ENCODE measurements around the gene TRMT10B. TPM values are rescaled to one million over a fixed set of nuclear protein-coding genes. Genes with fewer than 3 reads are reported as not detected.

Gene TRMT10B
- total RNA-seq, 5 donors from 2014 or later (not counting 1 experiment from before 2014, with no cell fraction given), result 17.8 to 25.6 (median 21.6) TPM

- ChIA-PET POLR2A (no interaction called here), CTCF (no interaction called here)
- peaks cover 0 to 16% of the 10 kb centered on the region in 2 donors for H3K36me3 ChIP-seq (ENCODE audit: control insufficient read depth in 2 of 2, extremely low read depth in 1 of 2, insufficient read depth in 1 of 2, low read length in 1 of 2)
- Mint-ChIP-seq H3K27ac (no peak overlapping the region), H3K4me3 (no peak overlapping the region), H3K4me1 (peaks cover 34 to 37% (median 35%) of the 10 kb centered on the region in 3 donors), H3K9me3 (no peaks in the 10 kb centered on the region), H3K36me3 (peaks cover 15% of the 10 kb centered on the region), H3K27me3 (no peaks in the 10 kb centered on the region)
- H3K27ac ChIP-seq (ENCODE audit: low read length), result no peak overlapping the region
- 77% methylated on average over 32 of the region's 45 CpGs for WGBS (ENCODE audit: insufficient coverage)
- H3K27me3 ChIP-seq (replicated peaks in 1 of 2; ENCODE audit: control insufficient read depth in 2 of 2, extremely low read depth in 1 of 2, insufficient read depth in 2 of 2, low read length in 1 of 2), result no peaks in the 10 kb centered on the region
- DNase-seq, result no peak
- no peaks in the 10 kb centered on the region for H3K9me3 ChIP-seq
- ATAC-seq (replicated peaks in 1 of 4), result no peak
- no peak overlapping the region for H3K4me3 ChIP-seq (ENCODE audit: control insufficient read depth in 1 of 2, extremely low read depth in 1 of 2, low read length in 1 of 2)
- H3K4me1 ChIP-seq (ENCODE audit: control insufficient read depth in 1 of 2, extremely low read depth in 1 of 2, insufficient read depth in 2 of 2, low read length in 2 of 2), result peaks cover 16 to 18% of the 10 kb centered on the region in 2 experiments
These were observed 33.5 kb downstream of the TRMT10B start for GRCh38 chr9:37787059-37787458.

- POLR2A ChIA-PET, result no interaction called here
- Histone ChIP-seq H3K9me3 (no peaks in the 10 kb centered on the region), H3K36me3 (ENCODE audit: control insufficient read depth in 2 of 2, extremely low read depth in 1 of 2, insufficient read depth in 1 of 2, low read length in 1 of 2) (peaks cover 0 to 4% of the 10 kb centered on the region in 2 donors), H3K27me3 (replicated peaks in 1 of 2; ENCODE audit: control insufficient read depth in 2 of 2, extremely low read depth in 1 of 2, insufficient read depth in 2 of 2, low read length in 1 of 2) (no peaks in the 10 kb centered on the region), H3K27ac (ENCODE audit: low read length) (no peak overlapping the region), H3K4me3 (ENCODE audit: control insufficient read depth in 1 of 2, extremely low read depth in 1 of 2, low read length in 1 of 2) (no peak overlapping the region), H3K4me1 (ENCODE audit: control insufficient read depth in 1 of 2, extremely low read depth in 1 of 2, insufficient read depth in 2 of 2, low read length in 2 of 2) (peaks cover 11 to 12% of the 10 kb centered on the region in 2 experiments)
- Mint-ChIP-seq H3K9me3 (no peaks in the 10 kb centered on the region), H3K4me3 (peak overlapping the region in 1 of 3 donors; percentile 26), H3K27me3 (no peaks in the 10 kb centered on the region), H3K4me1 (peaks cover 22 to 24% (median 24%) of the 10 kb centered on the region in 3 donors), H3K36me3 (peaks cover 7% of the 10 kb centered on the region), H3K27ac (no peak overlapping the region)
- DNase-seq, result no peak
- CTCF ChIA-PET, result interaction anchor here in 1 of 2 donors (0.6 kb wide), 1 partner anchor 22 kb away, joined by 3 read pairs; no protein-coding TSS in a partner anchor
- WGBS (ENCODE audit: insufficient coverage), result no CpG with 5 or more reads among the region's 6 CpGs
- ATAC-seq (replicated peaks in 1 of 4), result no peak
These were observed 34.7 kb downstream of the TRMT10B start for GRCh38 chr9:37788332-37788731.

GRCh38 chr9:37790096-37790495, 36.5 kb downstream of the TRMT10B start:
- Histone ChIP-seq H3K4me1 (ENCODE audit: control insufficient read depth in 1 of 2, extremely low read depth in 1 of 2, insufficient read depth in 2 of 2, low read length in 2 of 2) (peaks cover 0 to 6% of the 10 kb centered on the region in 2 experiments), H3K36me3 (ENCODE audit: control insufficient read depth in 2 of 2, extremely low read depth in 1 of 2, insufficient read depth in 1 of 2, low read length in 1 of 2) (no peaks in the 10 kb centered on the region), H3K9me3 (no peaks in the 10 kb centered on the region), H3K4me3 (ENCODE audit: control insufficient read depth in 1 of 2, extremely low read depth in 1 of 2, low read length in 1 of 2) (no peak overlapping the region), H3K27me3 (replicated peaks in 1 of 2; ENCODE audit: control insufficient read depth in 2 of 2, extremely low read depth in 1 of 2, insufficient read depth in 2 of 2, low read length in 1 of 2) (no peaks in the 10 kb centered on the region), H3K27ac (ENCODE audit: low read length) (no peak overlapping the region)
- no CpG with 5 or more reads among the region's 2 CpGs for WGBS (ENCODE audit: insufficient coverage)
- DNase-seq (no peak), ATAC-seq (replicated peaks in 1 of 4) (no peak)
- Mint-ChIP-seq H3K4me1 (peaks cover 6 to 8% (median 8%) of the 10 kb centered on the region in 3 donors), H3K9me3 (no peaks in the 10 kb centered on the region), H3K27ac (no peak overlapping the region), H3K27me3 (no peaks in the 10 kb centered on the region), H3K36me3 (peaks cover 7% of the 10 kb centered on the region), H3K4me3 (no peak overlapping the region)
- ChIA-PET CTCF (interaction anchor here in 1 of 2 donors (0.5 to 1.0 kb wide), 2 partner anchors 11 to 37 kb away, joined by 4 to 6 read pairs; partner anchors contain the start of genes DCAF10 and TRMT10B), POLR2A (no interaction called here)

GRCh38 chr9:37792122-37792521, 38.5 kb downstream of the TRMT10B start:
- DNase-seq (no peak), ATAC-seq (replicated peaks in 1 of 4) (no peak)
- peaks cover 7% of the 10 kb centered on the region for H3K36me3 Mint-ChIP-seq
- CTCF ChIA-PET, result no interaction called here
- WGBS (ENCODE audit: insufficient coverage), result no CpG with 5 or more reads among the region's 5 CpGs
- Histone ChIP-seq H3K4me3 (ENCODE audit: control insufficient read depth in 1 of 2, extremely low read depth in 1 of 2, low read length in 1 of 2) (no peak overlapping the region), H3K36me3 (ENCODE audit: control insufficient read depth in 2 of 2, extremely low read depth in 1 of 2, insufficient read depth in 1 of 2, low read length in 1 of 2) (no peaks in the 10 kb centered on the region), H3K4me1 (ENCODE audit: control insufficient read depth in 1 of 2, extremely low read depth in 1 of 2, insufficient read depth in 2 of 2, low read length in 2 of 2) (no peaks in the 10 kb centered on the region), H3K9me3 (no peaks in the 10 kb centered on the region), H3K27me3 (replicated peaks in 1 of 2; ENCODE audit: control insufficient read depth in 2 of 2, extremely low read depth in 1 of 2, insufficient read depth in 2 of 2, low read length in 1 of 2) (no peaks in the 10 kb centered on the region), H3K27ac (ENCODE audit: low read length) (no peak overlapping the region)
- no peaks in the 10 kb centered on the region for H3K27me3 Mint-ChIP-seq
- no peaks in the 10 kb centered on the region for H3K9me3 Mint-ChIP-seq
- no peak overlapping the region for H3K4me3 Mint-ChIP-seq
- POLR2A ChIA-PET, result no interaction called here
- no peaks in the 10 kb centered on the region for H3K4me1 Mint-ChIP-seq
- H3K27ac Mint-ChIP-seq, result no peak overlapping the region

- no peaks in the 10 kb centered on the region for H3K9me3 Mint-ChIP-seq
- H3K27me3 Mint-ChIP-seq, result no peaks in the 10 kb centered on the region
- no peak for ATAC-seq (replicated peaks in 1 of 4)
- DNase-seq, result no peak
- peaks cover 3% of the 10 kb centered on the region for H3K36me3 Mint-ChIP-seq
- H3K27ac Mint-ChIP-seq, result no peak overlapping the region
- H3K27ac ChIP-seq (ENCODE audit: low read length), result no peak overlapping the region
- POLR2A ChIA-PET, result no interaction called here
- no CpG with 5 or more reads among the region's 2 CpGs for WGBS (ENCODE audit: insufficient coverage)
- peaks cover 12 to 16% (median 14%) of the 10 kb centered on the region in 3 donors for H3K4me1 Mint-ChIP-seq
- no peaks in the 10 kb centered on the region for H3K9me3 ChIP-seq
- H3K4me3 Mint-ChIP-seq, result no peak overlapping the region
- H3K36me3 ChIP-seq (ENCODE audit: control insufficient read depth in 2 of 2, extremely low read depth in 1 of 2, insufficient read depth in 1 of 2, low read length in 1 of 2), result no peaks in the 10 kb centered on the region
- CTCF ChIA-PET, result no interaction called here
- no peaks in the 10 kb centered on the region for H3K27me3 ChIP-seq (replicated peaks in 1 of 2; ENCODE audit: control insufficient read depth in 2 of 2, extremely low read depth in 1 of 2, insufficient read depth in 2 of 2, low read length in 1 of 2)
- H3K4me3 ChIP-seq (ENCODE audit: control insufficient read depth in 1 of 2, extremely low read depth in 1 of 2, low read length in 1 of 2), result no peak overlapping the region
- H3K4me1 ChIP-seq (ENCODE audit: control insufficient read depth in 1 of 2, extremely low read depth in 1 of 2, insufficient read depth in 2 of 2, low read length in 2 of 2), result peaks cover 2 to 10% of the 10 kb centered on the region in 2 experiments
These were observed 42.6 kb downstream of the TRMT10B start for GRCh38 chr9:37796232-37796631.

- ATAC-seq (replicated peaks in 1 of 4) (no peak), DNase-seq (no peak)
- no peaks in the 10 kb centered on the region for H3K27me3 Mint-ChIP-seq
- H3K9me3 Mint-ChIP-seq, result no peaks in the 10 kb centered on the region
- Histone ChIP-seq H3K4me3 (ENCODE audit: control insufficient read depth in 1 of 2, extremely low read depth in 1 of 2, low read length in 1 of 2) (no peak overlapping the region), H3K4me1 (ENCODE audit: control insufficient read depth in 1 of 2, extremely low read depth in 1 of 2, insufficient read depth in 2 of 2, low read length in 2 of 2) (peaks cover 16 to 23% of the 10 kb centered on the region in 2 experiments), H3K27ac (ENCODE audit: low read length) (no peak overlapping the region), H3K36me3 (ENCODE audit: control insufficient read depth in 2 of 2, extremely low read depth in 1 of 2, insufficient read depth in 1 of 2, low read length in 1 of 2) (no peaks in the 10 kb centered on the region), H3K9me3 (no peaks in the 10 kb centered on the region), H3K27me3 (replicated peaks in 1 of 2; ENCODE audit: control insufficient read depth in 2 of 2, extremely low read depth in 1 of 2, insufficient read depth in 2 of 2, low read length in 1 of 2) (no peaks in the 10 kb centered on the region)
- ChIA-PET POLR2A (no interaction called here), CTCF (no interaction called here)
- H3K36me3 Mint-ChIP-seq, result no peaks in the 10 kb centered on the region
- no peak overlapping the region for H3K27ac Mint-ChIP-seq
- peaks cover 32 to 35% (median 34%) of the 10 kb centered on the region in 3 donors for H3K4me1 Mint-ChIP-seq
- peak overlapping the region in 2 of 3 donors; percentile 86 to 88 for H3K4me3 Mint-ChIP-seq
- 92% methylated on average over 1 of the region's 1 CpG for WGBS (ENCODE audit: insufficient coverage)
These were observed 45.1 kb downstream of the TRMT10B start for GRCh38 chr9:37798677-37799076.

Data from T-cell (primary cell).